Measurements from ENCODE around the gene LRRC8D. TPM values are rescaled to one million over a fixed set of nuclear protein-coding genes. Genes with fewer than 3 reads are reported as not detected.

Gene LRRC8D
- total RNA-seq, 3 donors from 2014 or later: 9.2 to 22.8 (median 11.7) TPM

- Histone ChIP-seq H3K27me3 (no peaks in the 10 kb centered on the region), H3K9me3 (no peaks in the 10 kb centered on the region), H3K27ac (no peak overlapping the region), H3K4me1 (no peaks in the 10 kb centered on the region), H3K36me3 (no peaks in the 10 kb centered on the region), H3K4me3 (no peak overlapping the region)
- no peak for DNase-seq (ENCODE audit: low spot score in 2 of 2)
- intact Hi-C loops (cut with DNase I; ENCODE audit: low total_unique reads): no loop called here
- TF ChIP-seq POLR2A (IDR thresholded peaks at IDR 0.05) (no peak), POLR2AphosphoS5 (IDR thresholded peaks at IDR 0.05) (no peak), CTCF (IDR thresholded peaks at IDR 0.05) (no peak)
These were observed 133.1 kb downstream of the LRRC8D start for GRCh38 chr1:89953929-89954328.

GRCh38 chr1:89954401-89954800 is 133.6 kb downstream of the LRRC8D start:
- no peaks in the 10 kb centered on the region for H3K4me1 ChIP-seq
- H3K36me3 ChIP-seq: no peaks in the 10 kb centered on the region
- no peak overlapping the region for H3K4me3 ChIP-seq
- TF ChIP-seq CTCF (IDR thresholded peaks at IDR 0.05): no peak
- no peak for TF ChIP-seq POLR2A (IDR thresholded peaks at IDR 0.05)
- TF ChIP-seq POLR2AphosphoS5 (IDR thresholded peaks at IDR 0.05): no peak
- H3K27ac ChIP-seq: no peak overlapping the region
- DNase-seq (ENCODE audit: low spot score in 2 of 2): no peak
- intact Hi-C loops (cut with DNase I; ENCODE audit: low total_unique reads): no loop called here
- H3K9me3 ChIP-seq: no peaks in the 10 kb centered on the region
- no peaks in the 10 kb centered on the region for H3K27me3 ChIP-seq

GRCh38 chr1:89955311-89956205 is 134.7 kb downstream of the LRRC8D start:
- TF ChIP-seq CTCF (IDR thresholded peaks at IDR 0.05) (no peak), POLR2A (IDR thresholded peaks at IDR 0.05) (no peak), POLR2AphosphoS5 (IDR thresholded peaks at IDR 0.05) (no peak)
- DNase-seq (ENCODE audit: low spot score in 2 of 2): no peak
- Histone ChIP-seq H3K4me3 (no peak overlapping the region), H3K4me1 (no peaks in the 10 kb centered on the region), H3K9me3 (no peaks in the 10 kb centered on the region), H3K27me3 (no peaks in the 10 kb centered on the region), H3K36me3 (no peaks in the 10 kb centered on the region), H3K27ac (no peak overlapping the region)
- intact Hi-C loops (cut with DNase I; ENCODE audit: low total_unique reads): no loop called here

GRCh38 chr1:89957107-89957506 is 136.3 kb downstream of the LRRC8D start:
- H3K4me1 ChIP-seq: no peaks in the 10 kb centered on the region
- TF ChIP-seq POLR2A (IDR thresholded peaks at IDR 0.05) (no peak), CTCF (IDR thresholded peaks at IDR 0.05) (no peak), POLR2AphosphoS5 (IDR thresholded peaks at IDR 0.05) (no peak)

GRCh38 chr1:89958851-89959654 is 138.2 kb downstream of the LRRC8D start:
- DNase-seq (ENCODE audit: low spot score in 2 of 2): no peak
- Histone ChIP-seq H3K27ac (no peak overlapping the region), H3K36me3 (no peaks in the 10 kb centered on the region), H3K27me3 (no peaks in the 10 kb centered on the region), H3K4me3 (no peak overlapping the region), H3K4me1 (no peaks in the 10 kb centered on the region), H3K9me3 (no peaks in the 10 kb centered on the region)
- intact Hi-C loops (cut with DNase I; ENCODE audit: low total_unique reads): no loop called here
- no peak for TF ChIP-seq POLR2A (IDR thresholded peaks at IDR 0.05)
- no peak for TF ChIP-seq CTCF (IDR thresholded peaks at IDR 0.05)
- TF ChIP-seq POLR2AphosphoS5 (IDR thresholded peaks at IDR 0.05): no peak

More at GRCh38 chr1:89957107-89957506, 136.3 kb downstream of the LRRC8D start:
- Histone ChIP-seq H3K9me3 (no peaks in the 10 kb centered on the region), H3K4me3 (no peak overlapping the region), H3K27ac (peak overlapping the region; percentile 0 to 20), H3K27me3 (no peaks in the 10 kb centered on the region), H3K36me3 (no peaks in the 10 kb centered on the region)
- intact Hi-C loops (cut with DNase I; ENCODE audit: low total_unique reads): no loop called here
- DNase-seq (ENCODE audit: low spot score in 2 of 2): no peak

All from breast epithelium (tissue), 4 donors.